SU-DHL-6 (cell line): ENCODE measurements around the gene ANKRD31.

ENCODE experiments used
- H2AFZ ChIP-seq: fragments of 200-600 bp; sonication (generic); 2 replicates; pipeline ENCODE4 v1.6.1; 2014; ENCODE audit warnings: low read depth, mild to moderate bottlenecking, moderate library complexity, mixed read lengths, antibody characterized with exemption, low read length; ENCODE audit not compliant: severe bottlenecking
- H3F3A ChIP-seq: fragments of 200-600 bp; shearing (Covaris generic); 2 replicates; pipeline ENCODE4 v1.6.0; 2016; ENCODE audit warnings: antibody characterized with exemption, mild to moderate bottlenecking; ENCODE audit not compliant: insufficient read depth
- H3K27ac ChIP-seq: fragments of 200-600 bp; sonication (generic); 2 replicates; pipeline ENCODE4 v1.5.1; 2016; ENCODE audit warnings: low read depth, mild to moderate bottlenecking, low read length, moderate library complexity, mixed read lengths
- H3K27me3 ChIP-seq: fragments of 200-600 bp; sonication (generic), shearing (Covaris generic); 2 replicates; pipeline ENCODE4 v1.6.0; 2014; ENCODE audit warnings: mild to moderate bottlenecking, low read length
- H3K36me3 ChIP-seq: fragments of 200-600 bp; sonication (generic); 2 replicates; pipeline ENCODE4 v1.6.1; 2014; ENCODE audit warnings: mild to moderate bottlenecking, low read length, mixed read lengths
- H3K4me2 ChIP-seq: fragments of 300-600, 200-600 bp; shearing (Covaris generic), sonication (generic); 2 replicates; pipeline ENCODE4 v1.6.0; 2014; ENCODE audit warnings: low read length, low read depth, mild to moderate bottlenecking; ENCODE audit not compliant: poor library complexity, severe bottlenecking
- H3K4me3 ChIP-seq: fragments of 200-600 bp; sonication (generic); 2 replicates; pipeline ENCODE4 v1.5.1; 2014; ENCODE audit warnings: antibody characterized with exemption, low read length, mild to moderate bottlenecking, mixed read lengths; ENCODE audit not compliant: insufficient read depth, poor library complexity, severe bottlenecking
- H3K79me2 ChIP-seq: fragments of 200-600 bp; sonication (generic); 2 replicates; pipeline ENCODE4 v1.6.1; 2014; ENCODE audit warnings: mild to moderate bottlenecking, low read length, moderate library complexity; ENCODE audit not compliant: insufficient read depth
- H3K9ac ChIP-seq: fragments of 200-600 bp; sonication (generic); 2 replicates; pipeline ENCODE4 v1.7.0; 2014; ENCODE audit warnings: mild to moderate bottlenecking, low read length
- H3K9me2 ChIP-seq: fragments of 200-600 bp; sonication (generic); replicated peaks from 2 replicates; pipeline ENCODE4 v1.6.1; 2014; ENCODE audit warnings: low read length; ENCODE audit not compliant: insufficient read depth
- H3K9me3 ChIP-seq: fragments of 200-600 bp; sonication (generic); 2 replicates; pipeline ENCODE4 v1.6.1; 2014; ENCODE audit warnings: low read length, mixed read lengths; ENCODE audit not compliant: insufficient read depth
- H4K20me1 ChIP-seq: fragments of 200-600 bp; sonication (generic); 2 replicates; pipeline ENCODE4 v1.6.1; 2014; ENCODE audit warnings: low read depth, mild to moderate bottlenecking, antibody characterized with exemption, low read length, moderate library complexity, mixed read lengths
- CTCF ChIP-seq: fragments of 200-600 bp; sonication (generic); IDR thresholded peaks from one replicate; pipeline ENCODE4 v1.5.1; 2017; ENCODE audit warnings: antibody characterized with exemption, mild to moderate bottlenecking, low read length, moderate library complexity; ENCODE audit not compliant: insufficient read depth, poor library complexity, severe bottlenecking
- EZH2phosphoT487 ChIP-seq: fragments of 200-600 bp; sonication (generic), shearing (Covaris generic); conservative IDR thresholded peaks from 2 replicates; pipeline ENCODE4 v1.6.1; 2018; ENCODE audit warnings: mild to moderate bottlenecking, antibody characterized with exemption, low read length, moderate library complexity, mixed read lengths

ANKRD31 gene

DNA sequence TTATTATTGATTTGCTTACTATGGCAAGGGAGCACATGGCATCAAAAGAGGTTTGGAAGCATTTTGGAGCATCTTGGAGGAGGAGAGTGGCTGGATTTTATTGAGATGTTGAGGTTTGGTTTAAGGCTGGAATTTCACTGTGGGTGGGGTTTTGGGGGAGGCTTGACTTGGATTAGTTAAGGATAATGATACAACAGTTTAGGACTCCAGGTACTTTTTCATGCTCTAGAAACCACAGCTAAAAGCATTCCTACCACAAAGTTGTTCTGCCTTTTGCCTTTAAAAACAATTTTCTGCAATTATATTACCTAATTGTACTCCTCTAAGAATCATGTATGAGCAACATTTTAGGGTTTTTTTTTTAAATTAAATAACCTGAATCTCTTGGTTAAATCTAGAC is 189.3 kb downstream of the ANKRD31 start:
- Histone ChIP-seq H3K27ac (no peak overlapping the region), H3K27me3 (no peaks in the 10 kb centered on the region), H3K79me2 (no peaks in the 10 kb centered on the region), H4K20me1 (no peaks in the 10 kb centered on the region), H3F3A (no peaks in the 10 kb centered on the region), H3K9me2 (no peaks in the 10 kb centered on the region), H3K9me3 (0 out of 2 replicates have a peak, but pooled peaks cover 3% of the 10 kb centered on the region), H3K4me2 (no peak overlapping the region), H2AFZ (no peak overlapping the region), H3K4me3 (no peak overlapping the region), H3K36me3 (no peaks in the 10 kb centered on the region), H3K9ac (no peak overlapping the region)
- TF ChIP-seq EZH2phosphoT487 (no peak), CTCF (no peak)

DNA sequence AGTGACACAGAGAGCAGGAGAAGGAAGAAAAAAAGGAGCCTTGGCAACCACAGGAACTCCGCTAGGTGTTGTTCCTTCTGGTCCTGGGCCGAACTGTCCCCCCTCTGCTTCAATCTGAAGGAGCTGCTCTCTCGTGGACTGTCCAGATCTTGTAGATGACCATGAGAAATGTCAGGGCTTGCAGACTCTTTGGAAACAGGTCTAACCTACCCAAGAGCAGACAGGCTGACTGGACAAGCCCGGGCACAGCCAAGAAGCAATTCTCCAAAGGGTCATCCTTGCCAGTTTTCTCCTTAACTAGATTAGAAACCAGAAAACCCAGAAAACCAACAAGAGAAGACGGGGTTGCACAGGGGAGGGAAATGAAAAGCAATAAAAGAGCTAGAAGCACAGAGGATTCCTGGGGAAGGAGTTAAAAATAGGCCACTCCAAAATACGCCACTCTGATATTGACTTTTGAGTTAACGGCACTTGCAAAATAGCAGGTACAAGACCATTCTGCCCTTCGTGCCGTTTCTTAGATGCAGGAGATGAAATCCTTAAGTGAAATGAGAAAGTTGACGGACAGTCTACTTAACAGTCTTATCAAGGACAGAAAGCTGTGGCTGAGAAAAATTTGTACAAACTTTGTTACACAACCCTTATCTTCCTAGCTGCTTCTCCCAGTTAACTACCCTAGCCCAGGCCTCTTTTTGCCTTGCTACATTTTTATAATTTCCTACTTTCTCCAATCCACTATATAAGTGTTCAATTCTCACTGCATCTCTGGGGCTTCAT is 190.1 kb downstream of the ANKRD31 start:
- TF ChIP-seq EZH2phosphoT487 (no peak), CTCF (no peak)
- H3K9me3 ChIP-seq: 0 out of 2 replicates have a peak, but pooled peaks cover 3% of the 10 kb centered on the region
- no peak overlapping the region for H2AFZ ChIP-seq
- H3K36me3 ChIP-seq: no peaks in the 10 kb centered on the region
- H3K27ac ChIP-seq: no peak overlapping the region
- no peaks in the 10 kb centered on the region for H3K79me2 ChIP-seq
- no peak overlapping the region for H3K4me2 ChIP-seq
- no peaks in the 10 kb centered on the region for H3K9me2 ChIP-seq
- H4K20me1 ChIP-seq: no peaks in the 10 kb centered on the region
- H3K27me3 ChIP-seq: no peaks in the 10 kb centered on the region
- H3K4me3 ChIP-seq: no peak overlapping the region
- no peak overlapping the region for H3K9ac ChIP-seq
- no peaks in the 10 kb centered on the region for H3F3A ChIP-seq

DNA sequence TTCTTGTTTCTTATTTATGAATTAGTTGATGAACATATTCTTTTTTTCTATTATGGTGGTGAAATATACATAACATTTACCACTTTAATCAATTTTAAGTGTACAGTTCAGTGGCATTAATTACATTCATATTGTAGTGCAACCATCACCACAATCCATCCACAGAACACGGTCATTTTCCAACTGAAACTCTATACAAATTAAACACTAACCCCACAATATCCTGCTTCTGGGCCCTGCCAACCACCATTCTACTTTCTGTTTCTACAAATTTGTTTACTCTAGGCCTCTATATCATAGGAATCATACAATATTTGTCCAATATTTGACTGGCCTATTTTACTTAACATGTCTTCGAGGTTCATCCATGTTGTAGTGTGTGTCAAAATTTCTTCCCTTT is 191.6 kb downstream of the ANKRD31 start:
- no peaks in the 10 kb centered on the region for H3F3A ChIP-seq
- no peak overlapping the region for H2AFZ ChIP-seq
- H4K20me1 ChIP-seq: no peaks in the 10 kb centered on the region
- no peaks in the 10 kb centered on the region for H3K79me2 ChIP-seq
- H3K9me3 ChIP-seq: 0 out of 2 replicates have a peak, but pooled peaks cover 3% of the 10 kb centered on the region
- H3K9ac ChIP-seq: no peak overlapping the region
- no peak overlapping the region for H3K4me3 ChIP-seq
- TF ChIP-seq CTCF (no peak), EZH2phosphoT487 (no peak)
- no peak overlapping the region for H3K4me2 ChIP-seq
- H3K9me2 ChIP-seq: no peaks in the 10 kb centered on the region
- H3K36me3 ChIP-seq: no peaks in the 10 kb centered on the region
- no peaks in the 10 kb centered on the region for H3K27me3 ChIP-seq
- no peak overlapping the region for H3K27ac ChIP-seq
